ENCODE results near the gene OAS2.

GRCh38 chr12:113021500-113021899 is 43.2 kb downstream of the OAS2 start:
- TF ChIP-seq CTCF (IDR thresholded peaks at IDR 0.05; ENCODE audit: control extremely low read depth in 1 of 3, insufficient read depth in 1 of 3, low read depth in 1 of 3, low read length in 3 of 3) (no peak), POLR2A (IDR thresholded peaks at IDR 0.05; ENCODE audit: control extremely low read depth in 1 of 2, low read depth in 2 of 2, low read length in 2 of 2) (no peak), SUZ12 (IDR thresholded peaks at IDR 0.05; ENCODE audit: low read length) (no peak), EZH2 (IDR thresholded peaks at IDR 0.05; ENCODE audit: low read depth, low read length, severe bottlenecking) (no peak), JUND (IDR thresholded peaks at IDR 0.05; ENCODE audit: low read length) (no peak), ZNF274 (IDR thresholded peaks at IDR 0.05; ENCODE audit: borderline replicate concordance, extremely low read depth, low read length) (no peak)
